HepG2 (cell line): ENCODE results near the gene TMEM270. TPM values are rescaled to one million over a fixed set of nuclear protein-coding genes. Genes with fewer than 3 reads are reported as not detected.

Experiments used
- ATAC-seq: fragments of 200-7000 bp; cut with Tn5 transposase; 3 replicates; pipeline ENCODE4 v1.9.1; 2020; ENCODE audit warnings: mild to moderate bottlenecking, moderate library complexity
- BruUV-seq: library from RNA; stranded (reverse); fragments of 400-500 nt; replicated peaks from 2 replicates; lab custom pipeline; 2021; lab: Mats Ljungman, UMichigan
- CTCF ChIA-PET: fragments of 300-600 bp; formaldehyde crosslinking; extraction: SDS; loops from one replicate; lab custom pipeline; 2021; ENCODE audit warnings: low total read pairs, inconsistent platforms, low intra/inter-chr PET ratio; lab: Yijun Ruan, JAX
- POLR2A ChIA-PET: fragments of 350-600 bp; sonication (Branson Sonifier 250); formaldehyde crosslinking; loops from one replicate; lab custom pipeline; 2020; ENCODE audit warnings: antibody characterized with exemption, inconsistent platforms; lab: Yijun Ruan, JAX
- DNase-seq: peaks from one replicate; pipeline ENCODE4 v3.0.0-alpha.2; 2015; ENCODE audit warnings: low spot score
- FAIRE-seq: peaks from 3 replicates; lab custom pipeline; 2011; peaks lifted over from hg19 to GRCh38; lab: Jason Lieb, UNC
- H2AFZ ChIP-seq: one replicate; pipeline ENCODE4 v1.6.1; 2011; ENCODE audit warnings: low read length, inconsistent platforms
- H3K27ac ChIP-seq: fragments of 300-600 bp; 3 replicates; pipeline ENCODE4 v1.8.0; 2011; ENCODE audit warnings: mixed run types, mild to moderate bottlenecking, mixed read lengths, low read length, inconsistent platforms; ENCODE audit not compliant: insufficient read depth; ENCODE audit errors: extremely low read length
- H3K27me3 ChIP-seq, 2 experiments: fragments of 200-600 bp in 1 of 2; 2 replicates in 1 of 2; 3 replicates in 1 of 2; pipeline versions ENCODE4 v1.6.0 to v1.8.0; 2011; ENCODE audit warnings: low read length in 2 of 2, mild to moderate bottlenecking in 2 of 2, moderate library complexity in 2 of 2, inconsistent platforms in 1 of 2; ENCODE audit not compliant: insufficient read depth in 2 of 2, control insufficient read depth in 1 of 2
- H3K36me3 ChIP-seq, 2 experiments: fragments of 200-600 bp in 1 of 2; replicated peaks in 1 of 2; 2 replicates in 1 of 2; 3 replicates in 1 of 2; pipeline versions ENCODE4 v1.5.1 to v1.8.0; 2011; ENCODE audit warnings: low read length in 2 of 2, inconsistent platforms in 1 of 2; ENCODE audit not compliant: insufficient read depth in 2 of 2, control insufficient read depth in 1 of 2
- H3K4me1 ChIP-seq: 2 replicates; pipeline ENCODE4 v1.5.1; 2012; ENCODE audit warnings: low read length, inconsistent platforms; ENCODE audit not compliant: insufficient read depth
- H3K4me2 ChIP-seq: 2 replicates; pipeline ENCODE4 v1.6.0; 2011; ENCODE audit warnings: low read depth, low read length, inconsistent platforms
- H3K4me3 ChIP-seq, 3 experiments: fragments of 200-600 bp in 1 of 3; sonication (generic), shearing (Covaris generic) in 1 of 3; replicated peaks in 1 of 3; 2 replicates each; pipeline ENCODE4 v1.5.1; 2011 to 2016; ENCODE audit warnings: low read length in 3 of 3, inconsistent platforms in 2 of 3, low read depth in 2 of 3, mild to moderate bottlenecking in 2 of 3, control low read depth in 1 of 3, mixed read lengths in 1 of 3; ENCODE audit not compliant: insufficient read depth in 1 of 3
- H3K79me2 ChIP-seq: one replicate; pipeline ENCODE4 v1.6.1; 2011; ENCODE audit warnings: low read length, inconsistent platforms; ENCODE audit not compliant: insufficient read depth
- H3K9ac ChIP-seq: 2 replicates; pipeline ENCODE4 v1.6.0; 2011; ENCODE audit warnings: mild to moderate bottlenecking, low read depth, low read length, inconsistent platforms; ENCODE audit not compliant: insufficient read depth
- H3K9me3 ChIP-seq: 2 replicates; pipeline ENCODE4 v1.5.1; 2012; ENCODE audit warnings: mild to moderate bottlenecking, low read length
- H4K20me1 ChIP-seq: 2 replicates; pipeline ENCODE4 v1.6.0; 2011; ENCODE audit warnings: inconsistent platforms, mild to moderate bottlenecking, low read length, moderate library complexity; ENCODE audit not compliant: insufficient read depth
- FOXM1 ChIP-seq: sonication (generic); formaldehyde crosslinking; IDR thresholded peaks from 2 replicates; pipeline ENCODE4 v1.5.0; 2020; ENCODE audit warnings: missing genetic modification reagents
- FOXO1 ChIP-seq: sonication (generic); formaldehyde crosslinking; IDR thresholded peaks from 2 replicates; pipeline ENCODE4 v1.4.0; 2020; ENCODE audit warnings: missing genetic modification reagents
- HOXA3 ChIP-seq: sonication (generic); formaldehyde crosslinking; IDR thresholded peaks from 2 replicates; pipeline ENCODE4 v1.5.0; 2020; ENCODE audit warnings: missing genetic modification reagents
- KLF9 ChIP-seq: IDR thresholded peaks from 2 replicates; pipeline ENCODE4 v1.6.1; 2016; ENCODE audit warnings: low read depth
- RAD51 ChIP-seq: fragments of 450-650 bp; IDR thresholded peaks from 2 replicates; pipeline ENCODE4 v1.6.1; 2016; ENCODE audit warnings: borderline replicate concordance
- RBAK ChIP-seq: sonication (generic); formaldehyde crosslinking; IDR thresholded peaks from 2 replicates; pipeline ENCODE4 v1.5.1; 2020; ENCODE audit warnings: mild to moderate bottlenecking, missing genetic modification reagents
- SATB2 ChIP-seq: sonication (generic); formaldehyde crosslinking; IDR thresholded peaks from 2 replicates; pipeline ENCODE4 v1.5.0; 2020; ENCODE audit warnings: missing genetic modification reagents
- SMARCE1 ChIP-seq: fragments of 450-650 bp; IDR thresholded peaks from 2 replicates; pipeline ENCODE4 v1.6.1; 2017; ENCODE audit warnings: borderline replicate concordance
- TEAD3 ChIP-seq: optimal IDR thresholded peaks from 2 replicates; pipeline ENCODE3; 2016; ENCODE audit warnings: borderline replicate concordance
- ZNF234 ChIP-seq: sonication (generic); formaldehyde crosslinking; conservative IDR thresholded peaks from 2 replicates; pipeline ENCODE4 v1.5.1; 2020; ENCODE audit warnings: mild to moderate bottlenecking, missing genetic modification reagents
- ZNF382 ChIP-seq: sonication (generic); formaldehyde crosslinking; IDR thresholded peaks from 2 replicates; pipeline ENCODE4 v1.5.0; 2020; ENCODE audit warnings: missing genetic modification reagents, mild to moderate bottlenecking, borderline replicate concordance
- ZNF792 ChIP-seq: IDR thresholded peaks from 2 replicates; pipeline ENCODE4 v1.6.1; 2016
- WGBS: methylation state at CpG from one replicate; pipeline ENCODE4 v1.1.6; 2017; ENCODE audit warnings: low lambda C conversion rate; 5-methylcytosine and 5-hydroxymethylcytosine counted together
- in situ Hi-C: cut with HindIII; loops from 2 replicates; pipeline ENCODE4 v1.10.0; 2017; ENCODE audit warnings: low pct_unique_long_range_greater_than_20kb; ENCODE audit not compliant: extremely low pct_ligation_motif_present
- intact Hi-C: fragments of 100-400 bp; cut with micrococcal nuclease; formaldehyde crosslinking; loops from one replicate; pipeline ENCODE4 v1.10.0; 2022; ENCODE audit not compliant: unreplicated experiment
- polyA plus RNA-seq, 8 experiments: library from polyadenylated mRNA; depleted of rRNA in 3 of 8; stranded (reverse) in 7 of 8; unstranded in 1 of 8; fragments of >200 nt; fragmentation: Illumina TruSeq in 4 of 8; extraction: Trizol in 4 of 8; gene quantifications; 2 replicates each; pipeline versions ENCODE4 v1.2.1 to v1.2.3, GENCODE V29; 2011 to 2016; ENCODE audit warnings: low read depth in 4 of 8, missing spikeins in 1 of 8, mixed read lengths in 1 of 8; ENCODE audit not compliant: insufficient read depth in 1 of 8
- total RNA-seq, 5 experiments: library from RNA; depleted of rRNA; stranded (reverse); fragments of >200 nt; fragmentation: Illumina TruSeq; extraction: Trizol; gene quantifications; 2 replicates each; pipeline ENCODE4 v1.2.3, GENCODE V29; 2016; ENCODE audit warnings: low read depth in 1 of 5
- TF ChIP-seq, protein P1 (sequence below): sonication (generic); formaldehyde crosslinking; IDR thresholded peaks from 2 replicates; pipeline ENCODE4 v1.5.0; 2020; ENCODE audit warnings: missing genetic modification reagents
- TF ChIP-seq, protein P2 (sequence below): IDR thresholded peaks from 2 replicates; pipeline ENCODE4 v1.6.1; 2012; ENCODE audit warnings: inconsistent platforms
- TF ChIP-seq, protein P3 (sequence below): sonication (generic); formaldehyde crosslinking; IDR thresholded peaks from 2 replicates; pipeline ENCODE4 v1.4.0; 2020; ENCODE audit warnings: missing genetic modification reagents; ENCODE audit errors: not compliant biosample characterization
- TF ChIP-seq, protein P4 (sequence below): sonication (generic); formaldehyde crosslinking; IDR thresholded peaks from 2 replicates; pipeline ENCODE4 v1.9.0; 2021; ENCODE audit warnings: mild to moderate bottlenecking, missing genetic modification reagents
- TF ChIP-seq, protein P5 (sequence below): sonication (generic); formaldehyde crosslinking; IDR thresholded peaks from 2 replicates; pipeline ENCODE4 v1.5.1; 2020; ENCODE audit warnings: mild to moderate bottlenecking, moderate library complexity, missing genetic modification reagents

TMEM270 gene
- total and polyA plus RNA-seq, 2 of the 13 experiments (the other 11 are each of a cell fraction or from before 2014, with no cell fraction given) = not detected

DNA sequence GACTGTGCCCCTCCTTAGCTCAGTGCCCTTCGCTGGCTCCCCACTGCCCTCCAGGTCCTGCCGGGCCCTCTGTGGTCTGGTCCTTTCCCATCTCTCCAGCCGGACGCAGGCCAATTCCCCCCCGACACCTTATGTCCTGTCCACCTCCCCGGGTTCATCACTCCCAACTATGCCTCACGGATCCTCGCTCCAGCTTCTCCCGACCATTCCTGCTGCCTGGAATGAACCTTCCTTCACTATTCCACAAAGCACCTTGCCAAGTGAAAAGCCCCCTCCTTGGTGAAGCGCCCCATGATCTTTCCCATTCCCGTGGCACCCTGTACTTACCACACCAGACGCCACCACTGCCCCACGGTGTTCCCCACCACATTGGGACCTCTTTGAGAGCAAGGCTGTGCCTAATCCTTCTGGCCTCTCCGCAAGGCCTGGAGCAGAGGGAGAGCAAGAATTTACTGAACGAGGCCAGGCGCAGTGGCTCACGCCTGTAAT, 47.2 kb downstream of the TMEM270 start:
- in situ Hi-C loops = no loop called here
- no peak for TF ChIP-seq TEAD3 (CRISPR knock-in tag)
- TF ChIP-seq RAD51 = no peak
- TF ChIP-seq, protein P1, sequence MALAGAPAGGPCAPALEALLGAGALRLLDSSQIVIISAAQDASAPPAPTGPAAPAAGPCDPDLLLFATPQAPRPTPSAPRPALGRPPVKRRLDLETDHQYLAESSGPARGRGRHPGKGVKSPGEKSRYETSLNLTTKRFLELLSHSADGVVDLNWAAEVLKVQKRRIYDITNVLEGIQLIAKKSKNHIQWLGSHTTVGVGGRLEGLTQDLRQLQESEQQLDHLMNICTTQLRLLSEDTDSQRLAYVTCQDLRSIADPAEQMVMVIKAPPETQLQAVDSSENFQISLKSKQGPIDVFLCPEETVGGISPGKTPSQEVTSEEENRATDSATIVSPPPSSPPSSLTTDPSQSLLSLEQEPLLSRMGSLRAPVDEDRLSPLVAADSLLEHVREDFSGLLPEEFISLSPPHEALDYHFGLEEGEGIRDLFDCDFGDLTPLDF (CRISPR knock-in tag) = no peak
- TF ChIP-seq FOXO1 (CRISPR knock-in tag) = no peak
- TF ChIP-seq, protein P2, sequence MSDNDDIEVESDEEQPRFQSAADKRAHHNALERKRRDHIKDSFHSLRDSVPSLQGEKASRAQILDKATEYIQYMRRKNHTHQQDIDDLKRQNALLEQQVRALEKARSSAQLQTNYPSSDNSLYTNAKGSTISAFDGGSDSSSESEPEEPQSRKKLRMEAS = no peak
- TF ChIP-seq, protein P3, sequence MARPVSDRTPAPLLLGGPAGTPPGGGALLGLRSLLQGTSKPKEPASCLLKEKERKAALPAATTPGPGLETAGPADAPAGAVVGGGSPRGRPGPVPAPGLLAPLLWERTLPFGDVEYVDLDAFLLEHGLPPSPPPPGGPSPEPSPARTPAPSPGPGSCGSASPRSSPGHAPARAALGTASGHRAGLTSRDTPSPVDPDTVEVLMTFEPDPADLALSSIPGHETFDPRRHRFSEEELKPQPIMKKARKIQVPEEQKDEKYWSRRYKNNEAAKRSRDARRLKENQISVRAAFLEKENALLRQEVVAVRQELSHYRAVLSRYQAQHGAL (CRISPR knock-in tag) = no peak
- no peak for TF ChIP-seq ZNF792 (CRISPR knock-in tag)
- no peak for TF ChIP-seq ZNF382
- no peak for TF ChIP-seq HOXA3
- TF ChIP-seq, protein P4, sequence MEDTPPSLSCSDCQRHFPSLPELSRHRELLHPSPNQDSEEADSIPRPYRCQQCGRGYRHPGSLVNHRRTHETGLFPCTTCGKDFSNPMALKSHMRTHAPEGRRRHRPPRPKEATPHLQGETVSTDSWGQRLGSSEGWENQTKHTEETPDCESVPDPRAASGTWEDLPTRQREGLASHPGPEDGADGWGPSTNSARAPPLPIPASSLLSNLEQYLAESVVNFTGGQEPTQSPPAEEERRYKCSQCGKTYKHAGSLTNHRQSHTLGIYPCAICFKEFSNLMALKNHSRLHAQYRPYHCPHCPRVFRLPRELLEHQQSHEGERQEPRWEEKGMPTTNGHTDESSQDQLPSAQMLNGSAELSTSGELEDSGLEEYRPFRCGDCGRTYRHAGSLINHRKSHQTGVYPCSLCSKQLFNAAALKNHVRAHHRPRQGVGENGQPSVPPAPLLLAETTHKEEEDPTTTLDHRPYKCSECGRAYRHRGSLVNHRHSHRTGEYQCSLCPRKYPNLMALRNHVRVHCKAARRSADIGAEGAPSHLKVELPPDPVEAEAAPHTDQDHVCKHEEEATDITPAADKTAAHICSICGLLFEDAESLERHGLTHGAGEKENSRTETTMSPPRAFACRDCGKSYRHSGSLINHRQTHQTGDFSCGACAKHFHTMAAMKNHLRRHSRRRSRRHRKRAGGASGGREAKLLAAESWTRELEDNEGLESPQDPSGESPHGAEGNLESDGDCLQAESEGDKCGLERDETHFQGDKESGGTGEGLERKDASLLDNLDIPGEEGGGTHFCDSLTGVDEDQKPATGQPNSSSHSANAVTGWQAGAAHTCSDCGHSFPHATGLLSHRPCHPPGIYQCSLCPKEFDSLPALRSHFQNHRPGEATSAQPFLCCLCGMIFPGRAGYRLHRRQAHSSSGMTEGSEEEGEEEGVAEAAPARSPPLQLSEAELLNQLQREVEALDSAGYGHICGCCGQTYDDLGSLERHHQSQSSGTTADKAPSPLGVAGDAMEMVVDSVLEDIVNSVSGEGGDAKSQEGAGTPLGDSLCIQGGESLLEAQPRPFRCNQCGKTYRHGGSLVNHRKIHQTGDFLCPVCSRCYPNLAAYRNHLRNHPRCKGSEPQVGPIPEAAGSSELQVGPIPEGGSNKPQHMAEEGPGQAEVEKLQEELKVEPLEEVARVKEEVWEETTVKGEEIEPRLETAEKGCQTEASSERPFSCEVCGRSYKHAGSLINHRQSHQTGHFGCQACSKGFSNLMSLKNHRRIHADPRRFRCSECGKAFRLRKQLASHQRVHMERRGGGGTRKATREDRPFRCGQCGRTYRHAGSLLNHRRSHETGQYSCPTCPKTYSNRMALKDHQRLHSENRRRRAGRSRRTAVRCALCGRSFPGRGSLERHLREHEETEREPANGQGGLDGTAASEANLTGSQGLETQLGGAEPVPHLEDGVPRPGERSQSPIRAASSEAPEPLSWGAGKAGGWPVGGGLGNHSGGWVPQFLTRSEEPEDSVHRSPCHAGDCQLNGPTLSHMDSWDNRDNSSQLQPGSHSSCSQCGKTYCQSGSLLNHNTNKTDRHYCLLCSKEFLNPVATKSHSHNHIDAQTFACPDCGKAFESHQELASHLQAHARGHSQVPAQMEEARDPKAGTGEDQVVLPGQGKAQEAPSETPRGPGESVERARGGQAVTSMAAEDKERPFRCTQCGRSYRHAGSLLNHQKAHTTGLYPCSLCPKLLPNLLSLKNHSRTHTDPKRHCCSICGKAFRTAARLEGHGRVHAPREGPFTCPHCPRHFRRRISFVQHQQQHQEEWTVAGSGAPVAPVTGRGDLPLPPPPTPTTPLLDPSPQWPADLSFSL (CRISPR knock-in tag) = no peak
- no peak for TF ChIP-seq FOXM1
- TF ChIP-seq, protein P5, sequence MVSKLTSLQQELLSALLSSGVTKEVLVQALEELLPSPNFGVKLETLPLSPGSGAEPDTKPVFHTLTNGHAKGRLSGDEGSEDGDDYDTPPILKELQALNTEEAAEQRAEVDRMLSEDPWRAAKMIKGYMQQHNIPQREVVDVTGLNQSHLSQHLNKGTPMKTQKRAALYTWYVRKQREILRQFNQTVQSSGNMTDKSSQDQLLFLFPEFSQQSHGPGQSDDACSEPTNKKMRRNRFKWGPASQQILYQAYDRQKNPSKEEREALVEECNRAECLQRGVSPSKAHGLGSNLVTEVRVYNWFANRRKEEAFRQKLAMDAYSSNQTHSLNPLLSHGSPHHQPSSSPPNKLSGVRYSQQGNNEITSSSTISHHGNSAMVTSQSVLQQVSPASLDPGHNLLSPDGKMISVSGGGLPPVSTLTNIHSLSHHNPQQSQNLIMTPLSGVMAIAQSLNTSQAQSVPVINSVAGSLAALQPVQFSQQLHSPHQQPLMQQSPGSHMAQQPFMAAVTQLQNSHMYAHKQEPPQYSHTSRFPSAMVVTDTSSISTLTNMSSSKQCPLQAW (CRISPR knock-in tag) = no peak
- no peak for TF ChIP-seq SMARCE1
- no peak for TF ChIP-seq RBAK (CRISPR knock-in tag)
- TF ChIP-seq KLF9 (CRISPR knock-in tag) = no peak
- no peak for TF ChIP-seq SATB2 (CRISPR knock-in tag)
- no peak for TF ChIP-seq ZNF234

More for the DNA sequence above, 47.2 kb downstream of the TMEM270 start:
- H3K9me3 ChIP-seq = no peaks in the 10 kb centered on the region
- no peak overlapping the region for H3K9ac ChIP-seq
- H3K27me3 ChIP-seq = peaks cover under 1 to 31% of the 10 kb centered on the region in 2 experiments; a peak in 4 of 5 replicates
- no peak overlapping the region for H3K4me2 ChIP-seq
- no TSS peak for BruUV-seq
- no peak for DNase-seq
- no peaks in the 10 kb centered on the region for H3K36me3 ChIP-seq
- no peak for ATAC-seq
- no peaks in the 10 kb centered on the region for H3K4me1 ChIP-seq
- intact Hi-C loops = no loop called here
- H3K27ac ChIP-seq = no peak overlapping the region
- WGBS = 45% methylated on average over 17 of the region's 17 CpGs
- ChIA-PET CTCF (no interaction called here), POLR2A (no interaction called here)
- H3K4me3 ChIP-seq = no peak overlapping the region
- FAIRE-seq = no peak
- H3K79me2 ChIP-seq = no peaks in the 10 kb centered on the region
- H2AFZ ChIP-seq = no peak overlapping the region
- H4K20me1 ChIP-seq = no peaks in the 10 kb centered on the region
